ENCODE data around the gene CCNY. TPM values are rescaled to one million over a fixed set of nuclear protein-coding genes. Genes with fewer than 3 reads are reported as not detected.
A peak's percentile ranks its signal among the peaks of the same experiment; 100 is the strongest.

The CCNY gene
- total and polyA plus RNA-seq, 2 of the 13 experiments (the other 11 are each of a cell fraction or from before 2014, with no cell fraction given), result 48.2 to 54.7 TPM

- TF ChIP-seq PATZ1 (CRISPR knock-in tag; IDR thresholded peaks at IDR 0.05) (peak; percentile 43), EED (CRISPR knock-in tag; IDR thresholded peaks at IDR 0.05) (0 out of 2 replicates have a peak, but pooled peaks have one; percentile 10), ZBTB39 (CRISPR knock-in tag; IDR thresholded peaks at IDR 0.05) (no peak), PRDM10 (CRISPR knock-in tag; IDR thresholded peaks at IDR 0.05; ENCODE audit: low read depth) (no peak), FOSL1 (CRISPR knock-in tag; IDR thresholded peaks at IDR 0.05; ENCODE audit: borderline replicate concordance) (no peak), NFAT5 (CRISPR knock-in tag; IDR thresholded peaks at IDR 0.05) (0 out of 2 replicates have a peak, but pooled peaks have one; percentile 24), ZNF772 (CRISPR knock-in tag; IDR thresholded peaks at IDR 0.05) (peak; percentile 33; the same call in 1 of the 2 replicates), ZNF224 (CRISPR knock-in tag; IDR thresholded peaks at IDR 0.05) (no peak), THAP11 (CRISPR knock-in tag; IDR thresholded peaks at IDR 0.05) (peak; percentile 68), PCBP1 (IDR thresholded peaks at IDR 0.05; ENCODE audit: borderline replicate concordance, low read depth, low read length) (no peak), MXD4 (CRISPR knock-in tag; IDR thresholded peaks at IDR 0.05) (0 out of 2 replicates have a peak, but pooled peaks have one; percentile 69), MEIS1 (CRISPR knock-in tag; IDR thresholded peaks at IDR 0.05; ENCODE audit: borderline replicate concordance) (no peak), ASH2L (IDR thresholded peaks at IDR 0.05; ENCODE audit: insufficient read length, low read depth, low read length) (peak; percentile 65), POLR2G (IDR thresholded peaks at IDR 0.05; ENCODE audit: low read depth, low read length) (peak; percentile 84), HHEX (CRISPR knock-in tag; IDR thresholded peaks at IDR 0.05) (no peak)
Measured at GRCh38 chr10:35336084-35336831, at the start of gene CCNY (continued).

All from HepG2 (cell line).